Iris pigment epithelial cell (primary cell): ENCODE data around the gene NDUFA11.

Source experiments
- DNase-seq: peaks from one replicate; pipeline ENCODE4 v3.0.0-alpha.2; 2011; ENCODE audit warnings: low read depth

The NDUFA11 gene

DNA sequence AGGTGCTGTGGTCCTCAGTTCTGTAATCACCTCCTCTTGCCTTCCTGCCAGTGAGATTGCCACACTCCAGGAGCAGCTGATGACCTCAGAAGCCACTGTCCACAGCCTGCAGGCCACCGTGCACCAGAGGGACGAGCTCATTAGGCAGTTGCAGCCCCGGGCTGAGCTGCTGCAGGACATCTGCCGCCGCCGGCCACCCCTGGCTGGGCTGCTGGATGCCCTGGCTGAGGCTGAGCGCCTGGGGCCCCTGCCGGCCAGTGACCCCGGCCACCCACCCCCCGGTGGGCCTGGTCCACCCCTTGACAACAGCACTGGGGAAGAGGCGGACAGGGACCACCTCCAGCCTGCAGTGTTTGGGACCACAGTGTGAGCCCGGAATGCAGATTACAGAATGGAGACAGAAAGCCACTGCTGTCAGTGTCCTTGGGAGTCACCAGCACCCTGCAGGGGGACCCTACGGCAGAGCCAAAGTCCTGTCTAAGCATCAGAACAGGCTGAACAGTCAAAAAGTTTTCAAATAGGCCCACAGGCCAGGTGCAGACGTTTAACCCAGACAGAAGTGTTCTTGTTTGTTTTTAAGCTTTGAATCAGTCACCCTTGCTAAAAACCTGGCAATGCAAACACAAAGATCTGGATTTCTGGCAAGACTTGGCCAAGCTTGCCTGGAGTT, 5.3 kb upstream of the NDUFA11 start:
- DNase-seq, result no peak

DNA sequence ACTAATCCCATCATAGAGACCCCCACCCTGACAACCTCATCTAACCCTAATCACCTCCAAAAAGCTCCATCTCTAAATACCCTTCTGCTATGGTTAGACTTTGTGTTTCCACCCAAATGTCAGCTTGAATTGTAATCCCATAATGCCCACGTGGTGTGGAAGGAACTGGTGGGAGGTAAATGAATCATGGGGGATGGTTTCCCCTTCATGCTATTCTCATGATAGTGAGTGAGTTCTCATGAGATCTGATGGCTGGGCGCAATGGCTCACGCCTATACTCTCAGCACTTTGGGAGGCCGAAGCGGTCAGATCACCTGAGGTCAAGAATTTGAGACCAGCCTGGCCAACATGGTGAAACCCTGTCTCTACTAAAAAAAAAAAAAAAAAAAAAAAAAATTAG, 3.7 kb upstream of the NDUFA11 start:
- DNase-seq, result no peak

DNA sequence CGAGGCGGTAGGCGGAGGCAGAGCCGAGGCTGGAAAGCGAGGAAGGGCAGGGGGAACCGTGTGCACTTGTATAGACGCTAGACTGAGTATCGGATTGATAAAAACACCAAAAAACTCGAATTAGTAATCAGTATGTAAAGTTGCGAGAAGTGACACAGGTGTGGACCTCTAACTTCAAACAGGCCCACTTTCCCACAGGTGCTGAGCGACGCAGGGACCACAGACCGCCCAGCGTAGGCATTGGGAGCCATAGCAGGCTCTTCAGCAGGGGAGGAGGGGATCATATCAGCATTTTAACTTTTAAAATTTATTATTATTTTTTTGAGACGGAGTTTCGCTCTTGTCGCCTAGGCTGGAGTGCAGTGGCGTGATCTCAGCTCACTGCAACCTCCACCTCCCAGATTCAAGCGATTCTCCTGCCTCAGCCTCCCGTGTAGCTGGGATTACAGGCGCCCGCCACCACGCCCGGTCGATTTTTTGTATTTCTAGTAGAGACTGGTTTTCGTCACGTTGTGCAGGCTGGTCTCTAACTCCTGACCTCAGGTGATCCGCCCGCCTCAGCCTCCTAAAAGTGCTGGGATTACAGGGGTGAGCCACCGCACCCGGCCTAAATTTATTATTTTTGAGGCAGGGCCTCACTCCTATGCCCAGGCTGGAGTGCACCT, 1.7 kb upstream of the NDUFA11 start:
- no peak for DNase-seq

DNA sequence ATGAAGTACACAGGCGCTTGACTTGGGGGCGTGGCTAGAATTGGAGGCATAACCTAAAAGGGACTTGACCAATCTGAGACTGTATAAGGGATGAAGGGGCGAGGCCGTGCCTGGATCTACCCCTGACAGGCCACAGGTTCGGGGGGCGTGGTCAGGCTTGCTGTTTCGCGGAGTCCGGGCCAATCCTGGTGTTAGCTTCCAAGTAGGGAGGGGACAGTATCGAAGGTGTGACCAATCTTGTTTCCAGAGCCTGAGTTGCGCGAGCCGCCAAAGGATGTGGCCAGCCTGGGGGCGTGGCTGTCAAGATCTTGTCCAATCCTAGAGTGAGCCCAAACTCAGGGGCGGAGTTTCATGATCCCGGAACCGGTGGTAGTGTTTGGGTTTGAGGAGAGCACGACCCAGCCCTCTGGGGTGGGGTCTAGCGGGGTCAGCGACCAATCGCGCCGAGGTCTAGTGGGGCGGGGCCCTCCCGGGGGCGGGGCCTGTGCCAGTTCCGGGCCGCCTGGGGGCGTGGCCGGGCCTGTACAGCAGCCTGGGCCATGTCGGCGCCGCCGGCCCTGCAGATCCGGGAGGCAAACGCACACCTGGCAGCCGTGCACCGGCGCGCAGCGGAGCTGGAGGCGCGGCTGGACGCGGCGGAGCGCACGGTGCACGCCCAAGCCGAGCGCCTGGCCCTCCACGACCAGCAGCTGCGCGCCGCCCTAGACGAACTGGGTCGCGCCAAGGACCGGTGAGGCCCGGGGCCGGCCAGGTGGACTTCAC, 943 bp upstream of the NDUFA11 start, which contains the start of gene VMAC:
VMAC (plus strand) TSS at position 521 of the 762 bp plus-strand sequence; CDS start at position 540, 19 bp downstream.
- DNase-seq, result peak; percentile 100

DNA sequence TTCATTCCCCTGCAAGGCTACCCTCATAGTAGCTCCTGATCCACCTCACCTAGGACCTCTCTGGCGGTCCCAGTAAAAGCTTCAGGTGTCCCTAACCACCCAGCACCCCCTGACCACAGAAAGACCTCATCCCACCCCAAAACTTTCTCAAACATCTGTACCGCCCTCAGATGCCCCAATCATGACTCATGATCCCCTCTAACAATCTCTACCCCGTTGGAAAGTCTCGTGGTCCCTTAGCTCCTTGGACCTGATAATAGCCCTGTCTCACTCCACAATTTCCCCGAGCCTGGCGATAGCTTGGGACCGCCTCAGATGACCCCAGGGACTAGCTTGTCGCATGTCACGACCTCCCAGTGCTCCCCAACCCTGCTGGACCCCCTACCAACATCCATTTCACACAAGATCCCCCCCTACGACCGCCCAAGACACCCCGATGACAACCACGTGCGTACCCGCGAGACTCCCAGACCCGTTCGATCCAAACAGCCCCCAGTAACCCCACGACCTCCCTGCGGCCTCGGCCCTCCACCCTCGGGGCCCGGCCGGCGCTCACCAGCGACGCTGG, 450 bp downstream of the NDUFA11 start:
- DNase-seq, result peak; percentile 54

DNA sequence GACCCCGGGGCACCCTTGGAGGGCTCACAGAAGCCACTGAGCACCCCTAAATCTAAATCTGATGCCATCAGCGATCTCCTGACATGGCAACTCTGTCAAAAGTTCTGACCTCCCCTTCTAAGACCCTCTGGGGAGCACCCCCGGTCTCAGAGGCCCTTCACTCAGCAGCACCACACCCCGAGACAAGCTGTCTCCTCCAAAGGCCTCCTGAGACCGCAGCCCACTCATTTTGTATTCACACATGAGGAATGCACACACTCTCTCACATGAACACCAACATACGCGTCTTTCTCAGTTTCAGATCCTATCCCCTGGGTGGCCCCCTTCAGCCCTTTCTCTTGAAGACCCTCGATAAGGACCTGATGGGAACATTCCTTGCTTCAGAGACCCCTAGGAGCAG, 2.6 kb downstream of the NDUFA11 start:
- no peak for DNase-seq

DNA sequence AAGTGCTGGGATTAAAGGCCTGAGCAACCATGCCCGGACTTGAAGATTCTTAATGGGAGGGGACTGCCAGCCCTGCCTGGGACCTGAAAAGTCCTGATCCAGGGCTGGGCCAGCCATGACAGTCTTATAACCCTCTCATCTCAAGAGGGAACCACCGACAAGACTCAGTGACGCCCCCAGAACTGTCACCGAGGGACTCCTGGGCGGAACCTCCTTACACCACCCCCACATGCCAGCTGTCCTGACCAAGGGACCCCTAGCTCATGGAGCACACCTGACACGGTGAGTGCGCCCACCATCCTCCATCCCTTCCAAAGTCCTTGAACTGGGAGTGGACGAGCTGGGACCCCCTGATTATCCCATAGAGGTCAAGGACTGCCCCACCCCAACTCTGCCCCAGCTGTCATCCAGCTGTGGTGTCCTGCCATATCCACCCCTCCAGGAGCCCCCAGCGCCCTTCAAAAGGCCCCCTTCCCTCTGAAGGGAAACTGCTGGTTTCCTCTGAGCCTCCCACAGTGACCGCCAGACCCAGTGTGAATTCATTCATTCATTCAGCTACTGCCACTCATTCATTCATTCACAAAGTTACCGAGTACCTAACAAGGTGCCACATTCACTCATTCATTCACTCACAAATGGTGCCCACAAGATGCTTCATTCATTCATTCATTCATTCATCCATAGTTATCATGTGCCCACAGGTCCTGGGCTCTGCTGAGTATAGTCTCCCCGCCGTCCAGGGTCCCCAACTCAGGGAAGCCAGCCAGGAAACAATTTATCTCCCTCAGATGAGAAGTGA, 3.7 kb downstream of the NDUFA11 start:
- no peak for DNase-seq

DNA sequence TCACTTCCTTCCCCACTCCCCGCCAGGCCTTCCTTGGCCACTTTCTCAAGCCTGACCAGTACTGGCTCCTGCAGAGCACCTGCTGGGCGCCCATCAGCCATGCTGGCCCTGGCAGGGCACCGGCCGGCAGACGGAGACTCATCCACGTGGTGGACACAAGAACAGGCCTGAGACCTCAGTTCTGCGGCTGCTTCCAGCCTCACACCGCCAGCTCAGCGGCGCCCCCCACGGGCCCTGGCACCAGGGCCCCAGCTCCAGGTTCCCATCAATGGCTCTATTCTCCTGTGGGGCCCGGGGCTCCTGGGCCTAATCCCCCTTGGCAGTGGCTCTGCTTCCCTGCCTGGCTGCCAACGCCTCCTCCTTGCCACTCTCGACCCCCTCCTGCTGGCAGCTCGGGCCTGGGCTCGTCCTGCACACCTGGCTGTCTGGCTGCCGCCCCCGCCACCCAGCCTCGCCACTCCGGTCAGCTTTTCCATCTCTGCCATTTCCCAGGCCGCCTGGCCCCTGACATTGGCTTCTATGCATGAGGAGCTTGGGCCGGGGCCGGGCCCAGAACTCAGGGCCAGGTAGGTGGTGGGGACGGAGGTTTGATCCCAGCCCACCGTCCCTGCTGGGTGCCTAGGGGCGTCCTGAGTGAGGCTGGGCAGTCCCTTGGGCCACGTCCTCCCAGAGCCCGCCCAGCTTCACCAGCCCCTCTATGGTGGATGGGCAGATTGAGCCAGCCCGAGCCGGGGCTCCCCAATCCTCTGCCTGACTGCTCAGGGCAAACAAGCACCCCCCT, 6.2 kb downstream of the NDUFA11 start:
- no peak for DNase-seq

DNA sequence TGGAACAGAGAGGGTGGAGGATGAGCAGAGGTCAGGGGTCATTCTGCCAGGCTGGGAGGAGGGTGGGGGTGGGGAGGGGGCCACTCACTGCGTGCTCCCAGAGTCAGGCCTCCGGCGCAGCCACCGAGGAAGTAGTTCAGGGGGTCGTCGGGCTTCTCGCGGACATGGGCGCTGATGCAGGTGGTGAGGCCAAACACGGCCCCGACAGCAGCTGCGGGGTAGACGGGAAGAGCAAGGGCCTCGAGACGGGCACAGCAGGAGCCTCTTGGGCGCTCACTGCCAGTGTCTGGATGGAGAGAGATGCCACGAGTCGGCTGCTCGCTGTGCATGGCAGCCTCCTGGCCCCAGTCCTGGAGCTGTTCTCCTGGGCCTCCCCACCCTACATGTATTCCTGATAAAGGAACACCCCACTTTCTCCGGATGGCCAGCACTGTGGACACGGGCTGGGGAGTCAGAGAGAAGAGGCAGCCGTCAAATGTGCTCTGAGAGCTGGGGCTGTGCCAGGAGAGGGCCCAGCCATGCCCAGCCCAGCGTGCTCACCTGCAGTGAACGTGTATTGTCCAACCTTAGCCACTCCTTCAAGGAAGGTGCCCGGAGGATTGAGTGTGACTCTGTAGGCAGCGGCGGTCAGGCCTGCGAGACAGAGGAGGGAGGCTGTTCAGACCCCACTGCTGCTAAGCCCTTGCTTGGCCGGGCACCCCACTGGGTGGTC, 7.1 kb downstream of the NDUFA11 start:
- no peak for DNase-seq

DNA sequence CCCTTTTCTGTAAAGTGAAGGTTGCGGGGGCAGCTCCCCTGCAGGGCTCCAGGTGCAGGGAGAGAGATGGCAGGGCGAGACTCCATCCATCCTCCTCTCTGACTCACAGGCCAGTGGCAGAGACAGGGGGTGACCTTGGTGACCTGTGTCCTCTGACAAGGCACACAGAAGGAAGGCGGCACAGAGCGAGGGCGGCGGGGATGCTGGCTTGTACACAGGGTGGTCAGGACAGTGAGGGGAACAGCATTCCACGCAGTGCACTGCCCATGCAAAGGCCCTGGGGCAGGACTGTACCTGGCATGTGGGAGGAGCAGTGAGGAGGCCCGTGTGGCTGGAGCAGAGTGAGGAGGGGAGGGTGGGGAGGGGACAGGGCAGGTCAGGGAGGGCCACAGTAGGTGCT, 7.7 kb downstream of the NDUFA11 start:
- no peak for DNase-seq

DNA sequence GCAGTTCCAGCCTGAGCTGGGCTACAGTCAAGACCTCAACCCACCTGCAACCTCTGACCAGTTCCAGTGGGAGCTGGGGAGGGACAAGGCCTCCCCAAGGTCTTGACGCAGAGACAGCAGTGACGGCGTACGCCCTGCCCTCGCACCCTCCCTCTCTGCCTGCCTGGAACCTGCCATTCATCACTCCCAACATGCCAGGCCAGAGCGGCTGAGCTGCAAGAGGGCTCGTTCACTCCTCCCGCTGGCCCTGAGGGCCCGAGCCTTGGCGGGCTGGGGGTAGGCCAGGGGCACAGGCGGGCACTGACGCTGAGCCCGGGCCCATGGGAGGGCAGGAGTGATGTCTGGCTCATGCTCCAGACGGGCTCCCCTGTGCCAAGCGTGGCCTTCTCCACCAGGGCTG, 8.2 kb downstream of the NDUFA11 start:
- DNase-seq, result no peak

DNA sequence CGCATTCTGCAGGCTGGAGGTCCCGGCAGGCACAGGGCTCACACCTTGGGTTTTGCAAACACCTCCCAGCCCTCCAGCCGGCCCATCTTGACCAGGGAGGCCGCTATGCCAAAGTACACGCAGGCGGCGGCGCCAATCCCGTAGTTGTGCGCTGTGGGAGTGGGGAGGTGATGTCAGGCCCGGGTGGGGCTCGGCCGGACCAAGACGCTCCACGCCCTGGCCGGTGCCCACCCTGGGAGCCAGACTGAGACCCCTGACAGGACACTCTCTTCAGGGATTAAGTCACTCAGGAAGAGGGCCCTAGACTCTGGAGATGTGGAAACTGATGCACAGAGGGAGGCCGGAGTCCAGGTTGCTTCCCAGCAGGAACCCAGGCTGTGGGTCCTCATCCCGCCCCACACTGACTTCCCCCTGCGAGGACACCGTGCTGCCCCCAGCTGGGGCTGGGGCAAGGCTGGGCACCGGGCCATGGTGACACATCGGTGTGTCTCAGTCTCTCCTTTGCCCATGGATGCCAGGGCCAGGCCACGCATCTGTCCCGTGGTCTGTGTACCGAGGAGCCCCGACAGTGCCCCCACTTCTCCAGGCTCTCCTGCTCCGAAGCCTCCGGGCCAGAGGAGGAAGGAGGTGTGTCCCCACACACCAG, 8.8 kb downstream of the NDUFA11 start:
- DNase-seq, result no peak

DNA sequence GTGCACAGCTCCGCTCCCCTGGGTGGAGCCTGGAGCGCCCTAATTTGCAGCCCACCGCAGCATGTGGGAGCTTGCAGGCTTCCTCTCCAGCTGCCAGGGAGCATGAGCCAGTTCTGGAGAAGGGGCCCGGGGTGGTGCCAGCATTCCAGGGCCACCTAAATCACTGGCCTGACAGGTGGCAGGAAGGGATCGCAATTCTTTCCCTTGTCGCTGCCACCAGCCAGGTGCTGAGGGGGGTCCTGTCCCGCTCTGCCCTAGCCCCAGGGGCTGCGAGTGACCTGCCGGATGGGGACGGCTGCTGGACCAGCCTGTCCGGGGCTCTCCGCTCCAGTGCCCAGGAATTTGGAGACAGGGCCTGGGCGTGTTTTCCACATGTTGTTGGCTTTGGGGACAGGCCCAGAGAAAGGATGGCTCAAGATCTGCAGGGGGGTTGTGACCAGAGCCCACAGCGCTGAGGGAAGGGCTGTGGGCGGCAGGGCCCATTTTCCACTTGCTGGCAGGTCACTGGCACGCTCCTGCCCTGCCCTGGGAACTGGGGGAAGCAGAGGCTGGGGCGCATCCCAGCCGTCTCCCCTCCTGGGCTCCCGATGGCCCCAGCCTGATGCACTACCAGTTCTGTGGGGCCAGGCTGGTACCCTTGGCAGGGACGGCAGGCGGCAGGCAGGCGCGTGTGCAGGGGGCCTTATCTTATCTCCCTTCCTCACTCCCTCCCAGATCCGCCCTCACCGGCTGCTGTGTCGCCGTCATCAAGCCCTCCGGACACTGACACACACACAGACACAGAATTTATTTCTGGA, 9.5 kb downstream of the NDUFA11 start:
- DNase-seq, result no peak

DNA sequence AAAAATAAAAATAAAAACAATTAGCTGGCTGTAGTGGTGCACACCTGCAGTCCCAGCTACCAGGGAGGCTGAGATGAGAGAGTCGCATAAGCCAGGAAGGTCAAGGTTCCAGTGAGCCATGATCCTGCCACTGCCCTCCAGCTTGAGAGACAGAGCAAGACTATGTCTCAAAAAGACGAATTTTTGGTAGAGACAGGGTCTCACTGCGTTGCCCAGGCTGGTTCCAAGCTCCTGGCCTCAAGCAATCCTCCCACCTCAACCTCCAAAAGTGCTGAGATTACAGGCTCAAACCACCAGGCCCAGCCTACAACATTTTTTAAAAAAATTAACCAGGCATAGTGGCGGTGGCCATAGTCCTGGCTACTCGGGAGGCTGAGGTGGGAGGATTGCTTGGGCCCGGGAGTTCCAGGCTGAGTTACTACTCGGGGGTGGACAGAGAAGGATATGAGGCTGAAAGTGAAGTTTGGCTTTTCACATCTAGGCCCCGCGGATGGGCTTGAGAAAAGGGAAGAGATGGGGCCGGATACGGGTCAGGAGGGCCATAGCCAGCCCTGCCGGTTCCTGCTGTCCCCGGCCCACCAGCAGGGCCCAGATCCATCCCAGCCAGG, 10.2 kb downstream of the NDUFA11 start:
- DNase-seq, result no peak

DNA sequence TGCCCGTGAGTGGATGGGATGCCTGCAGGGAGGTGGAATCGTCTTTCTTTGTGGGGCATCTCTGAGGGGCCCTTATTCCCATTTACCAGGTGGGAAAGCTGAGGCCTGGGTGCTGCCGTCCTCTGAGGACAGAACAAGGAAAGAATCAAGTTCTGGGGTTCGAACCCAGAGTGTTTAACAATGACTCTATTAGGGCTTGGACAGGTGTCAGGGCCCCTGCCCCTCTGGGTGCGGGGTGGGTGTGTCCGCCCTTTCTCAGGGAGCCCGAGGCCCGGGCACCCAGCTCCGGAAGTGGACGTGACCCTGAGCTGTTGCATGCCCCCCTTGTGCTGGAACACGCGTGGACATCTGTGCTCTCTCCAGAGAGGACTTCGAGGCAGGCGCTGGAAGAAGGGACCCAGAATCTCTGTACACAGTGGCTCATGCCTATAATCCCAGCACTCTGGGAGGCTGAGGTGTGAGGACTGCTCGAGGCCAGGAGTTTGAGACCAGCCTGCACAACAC, 10.8 kb downstream of the NDUFA11 start:
- no peak for DNase-seq

DNA sequence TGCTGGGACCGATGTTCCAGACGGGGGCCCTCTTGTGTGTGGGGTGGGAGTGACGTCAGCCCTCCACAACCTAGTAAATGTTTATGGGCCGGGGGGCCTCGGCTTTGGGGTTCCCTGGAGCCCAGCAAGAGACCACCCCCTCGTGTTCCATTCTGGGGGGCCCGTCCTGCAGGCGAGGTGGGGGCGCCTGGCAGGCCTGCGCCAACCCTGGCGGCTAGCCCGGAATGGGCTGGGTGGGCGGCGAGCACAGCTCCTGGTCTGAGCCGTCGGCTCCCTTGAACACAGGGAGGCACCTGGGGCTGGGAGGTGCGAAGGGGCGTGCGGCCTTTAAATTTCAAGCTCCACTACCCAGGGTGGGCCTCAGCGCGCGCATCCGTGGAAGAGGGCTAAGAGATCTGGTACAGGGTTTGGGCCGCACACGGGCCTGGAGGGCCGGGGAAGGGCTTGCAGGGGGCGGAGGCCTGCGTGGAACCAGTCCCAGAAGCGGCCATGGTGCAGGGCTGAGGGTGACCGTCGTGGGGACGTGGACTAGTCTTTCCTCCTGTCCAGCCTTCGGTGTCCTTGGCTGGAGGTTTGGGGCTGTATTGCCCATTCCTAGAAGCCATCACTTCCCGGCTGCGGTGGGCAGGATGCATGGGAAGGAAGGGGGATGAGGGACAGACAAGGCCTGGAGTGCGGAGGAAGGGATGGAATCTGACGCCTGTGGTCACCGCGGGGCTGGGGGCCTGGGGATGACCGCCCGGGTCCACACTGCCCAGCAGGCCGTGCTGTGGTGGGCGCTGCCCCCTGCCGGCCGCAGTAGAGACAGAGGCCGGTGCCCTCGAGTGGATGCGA, 11.4 kb downstream of the NDUFA11 start:
- DNase-seq, result peak; percentile 34

DNA sequence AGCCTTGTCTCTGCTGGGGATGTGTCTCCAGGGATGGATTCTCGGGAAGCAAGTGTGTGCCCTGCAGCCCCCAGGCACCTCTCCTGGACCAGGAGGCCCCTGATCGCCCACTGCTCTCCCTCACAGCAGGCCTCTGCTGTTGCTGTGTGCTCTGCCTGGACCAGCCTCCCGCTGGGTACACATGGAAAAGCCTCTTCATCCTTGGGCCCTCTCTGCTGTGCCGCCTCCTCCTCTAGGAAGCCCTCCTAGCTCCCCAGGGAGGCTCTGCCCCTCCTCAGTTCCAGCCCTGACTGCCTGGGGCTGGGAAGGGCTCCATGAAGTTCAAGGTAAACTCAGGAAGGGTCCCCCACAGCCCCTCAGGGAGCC, 12.0 kb downstream of the NDUFA11 start:
- no peak for DNase-seq

DNA sequence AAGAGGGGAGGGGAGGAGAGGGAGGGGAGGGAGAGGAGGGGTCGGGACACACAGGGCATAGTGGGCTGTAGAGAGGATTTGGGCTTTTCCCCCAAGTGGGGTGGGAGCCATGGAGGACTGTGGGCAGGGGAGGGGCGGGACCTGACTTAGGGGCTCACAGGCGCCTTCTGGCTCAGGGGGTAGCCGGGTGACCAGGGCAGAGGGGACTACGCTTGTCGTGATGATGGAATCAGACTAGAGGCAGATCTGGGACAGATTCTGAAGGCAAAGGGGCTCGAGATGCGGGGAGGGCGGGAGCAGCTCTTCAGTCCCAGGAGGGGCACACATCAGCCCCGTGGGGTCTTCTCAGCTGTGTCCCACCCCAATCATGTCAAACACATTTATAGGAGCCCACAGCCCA, 13.5 kb downstream of the NDUFA11 start:
- no peak for DNase-seq
